Islet precursor cell (in vitro differentiated cells): ENCODE data around the gene OXA1L.
"Not testable (repeated sequence)": the region's sequence is repeated elsewhere in the genome, so short reads cannot be mapped to it uniquely, and the experiment has no call there.

Experiments used
- DNase-seq: peaks from one replicate; pipeline ENCODE4 v3.0.0-alpha.2; 2018

Gene OXA1L

GRCh38 chr14:22766457-22767322, at the start of gene OXA1L:
Gene OXA1L, plus strand, starts transcription at chr14:22766688. Its CDS starts 14 bp downstream, at chr14:22766702.
- DNase-seq: peak; percentile 97

GRCh38 chr14:22718091-22718490, 48.4 kb upstream of the OXA1L start:
- no peak for DNase-seq

GRCh38 chr14:22721213-22721612, 45.3 kb upstream of the OXA1L start:
- no peak for DNase-seq

GRCh38 chr14:22723815-22724214, 42.7 kb upstream of the OXA1L start:
- no peak for DNase-seq

- not testable (repeated sequence) for DNase-seq
Observed at GRCh38 chr14:22724847-22725246, 41.6 kb upstream of the OXA1L start.

GRCh38 chr14:22725374-22725773, 41.1 kb upstream of the OXA1L start:
- not testable (repeated sequence) for DNase-seq

GRCh38 chr14:22726012-22726411, 40.5 kb upstream of the OXA1L start:
- DNase-seq: no peak

- not testable (repeated sequence) for DNase-seq
Observed at GRCh38 chr14:22732062-22732461, 34.4 kb upstream of the OXA1L start.

GRCh38 chr14:22733829-22734228, 32.7 kb upstream of the OXA1L start:
- DNase-seq: no peak

- DNase-seq: no peak
Observed at GRCh38 chr14:22735096-22735495, 31.4 kb upstream of the OXA1L start.

- not testable (repeated sequence) for DNase-seq
Observed at GRCh38 chr14:22736384-22736783, 30.1 kb upstream of the OXA1L start.

- DNase-seq: no peak
Observed at GRCh38 chr14:22737052-22737451, 29.4 kb upstream of the OXA1L start.

- no peak for DNase-seq
Observed at GRCh38 chr14:22739423-22739822, 27.1 kb upstream of the OXA1L start.

GRCh38 chr14:22740020-22740419, 26.5 kb upstream of the OXA1L start:
- DNase-seq: no peak

GRCh38 chr14:22747769-22748168, 18.7 kb upstream of the OXA1L start:
- no peak for DNase-seq

- no peak for DNase-seq
Observed at GRCh38 chr14:22748206-22748605, 18.3 kb upstream of the OXA1L start.

GRCh38 chr14:22748631-22749068, 17.8 kb upstream of the OXA1L start:
- DNase-seq: no peak

- peak; percentile 60 for DNase-seq
Observed at GRCh38 chr14:22752422-22752821, 14.1 kb upstream of the OXA1L start.

- DNase-seq: no peak
Observed at GRCh38 chr14:22753586-22753985, 12.9 kb upstream of the OXA1L start.

- not testable (repeated sequence) for DNase-seq
Observed at GRCh38 chr14:22757972-22758650, 8.4 kb upstream of the OXA1L start.

GRCh38 chr14:22761734-22762133, 4.8 kb upstream of the OXA1L start:
- no peak for DNase-seq

GRCh38 chr14:22764382-22764781, 2.1 kb upstream of the OXA1L start:
- DNase-seq: no peak

- DNase-seq: peak; percentile 61
Observed at GRCh38 chr14:22767323-22767589, 768 bp downstream of the OXA1L start.

- no peak for DNase-seq
Observed at GRCh38 chr14:22768947-22769346, 2.5 kb downstream of the OXA1L start.
